ENCODE measurements around the gene KDM2A. TPM values are rescaled to one million over a fixed set of nuclear protein-coding genes. Genes with fewer than 3 reads are reported as not detected.

The KDM2A gene
- total RNA-seq, 1 donor from 2014 or later: 38.4 TPM

- TF ChIP-seq, protein P1, sequence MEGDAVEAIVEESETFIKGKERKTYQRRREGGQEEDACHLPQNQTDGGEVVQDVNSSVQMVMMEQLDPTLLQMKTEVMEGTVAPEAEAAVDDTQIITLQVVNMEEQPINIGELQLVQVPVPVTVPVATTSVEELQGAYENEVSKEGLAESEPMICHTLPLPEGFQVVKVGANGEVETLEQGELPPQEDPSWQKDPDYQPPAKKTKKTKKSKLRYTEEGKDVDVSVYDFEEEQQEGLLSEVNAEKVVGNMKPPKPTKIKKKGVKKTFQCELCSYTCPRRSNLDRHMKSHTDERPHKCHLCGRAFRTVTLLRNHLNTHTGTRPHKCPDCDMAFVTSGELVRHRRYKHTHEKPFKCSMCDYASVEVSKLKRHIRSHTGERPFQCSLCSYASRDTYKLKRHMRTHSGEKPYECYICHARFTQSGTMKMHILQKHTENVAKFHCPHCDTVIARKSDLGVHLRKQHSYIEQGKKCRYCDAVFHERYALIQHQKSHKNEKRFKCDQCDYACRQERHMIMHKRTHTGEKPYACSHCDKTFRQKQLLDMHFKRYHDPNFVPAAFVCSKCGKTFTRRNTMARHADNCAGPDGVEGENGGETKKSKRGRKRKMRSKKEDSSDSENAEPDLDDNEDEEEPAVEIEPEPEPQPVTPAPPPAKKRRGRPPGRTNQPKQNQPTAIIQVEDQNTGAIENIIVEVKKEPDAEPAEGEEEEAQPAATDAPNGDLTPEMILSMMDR (IDR thresholded peaks at IDR 0.05; ENCODE audit: insufficient read depth, low read length, severe bottlenecking): no peak
- no peaks in the 10 kb centered on the region for H3K27me3 ChIP-seq (ENCODE audit: control insufficient read depth, insufficient read depth, low read length)
- H3K36me3 ChIP-seq (ENCODE audit: control insufficient read depth, insufficient read depth, low read length): peaks cover 19% of the 10 kb centered on the region
- no peak for FAIRE-seq
- DNase-seq (ENCODE audit: low read depth): no peak
- H3K4me3 ChIP-seq (ENCODE audit: low read depth, low read length): no peak overlapping the region
These were observed 173.6 kb downstream of the KDM2A start for GRCh38 chr11:67292671-67293070.

GRCh38 chr11:67293090-67293489, 174.0 kb downstream of the KDM2A start:
- peaks cover 19% of the 10 kb centered on the region for H3K36me3 ChIP-seq (ENCODE audit: control insufficient read depth, insufficient read depth, low read length)

GRCh38 chr11:67295846-67296245, 176.8 kb downstream of the KDM2A start:
- peaks cover 29% of the 10 kb centered on the region for H3K36me3 ChIP-seq (ENCODE audit: control insufficient read depth, insufficient read depth, low read length)
- no peak for FAIRE-seq
- TF ChIP-seq, protein P1 (IDR thresholded peaks at IDR 0.05; ENCODE audit: insufficient read depth, low read length, severe bottlenecking): no peak
- H3K4me3 ChIP-seq (ENCODE audit: low read depth, low read length): no peak overlapping the region
- DNase-seq (ENCODE audit: low read depth): no peak
- no peaks in the 10 kb centered on the region for H3K27me3 ChIP-seq (ENCODE audit: control insufficient read depth, insufficient read depth, low read length)

More at GRCh38 chr11:67293090-67293489, 174.0 kb downstream of the KDM2A start:
- DNase-seq (ENCODE audit: low read depth) (peak; percentile 99), FAIRE-seq (no peak)
- no peaks in the 10 kb centered on the region for H3K27me3 ChIP-seq (ENCODE audit: control insufficient read depth, insufficient read depth, low read length)
- TF ChIP-seq, protein P1 (IDR thresholded peaks at IDR 0.05; ENCODE audit: insufficient read depth, low read length, severe bottlenecking): no peak
- H3K4me3 ChIP-seq (ENCODE audit: low read depth, low read length): no peak overlapping the region

GRCh38 chr11:67298786-67299185, 179.7 kb downstream of the KDM2A start:
- no peak for FAIRE-seq
- DNase-seq (ENCODE audit: low read depth): no peak
- no peaks in the 10 kb centered on the region for H3K27me3 ChIP-seq (ENCODE audit: control insufficient read depth, insufficient read depth, low read length)
- H3K36me3 ChIP-seq (ENCODE audit: control insufficient read depth, insufficient read depth, low read length): peaks cover 21% of the 10 kb centered on the region
- TF ChIP-seq, protein P1 (IDR thresholded peaks at IDR 0.05; ENCODE audit: insufficient read depth, low read length, severe bottlenecking): no peak
- no peak overlapping the region for H3K4me3 ChIP-seq (ENCODE audit: low read depth, low read length)

DNA sequence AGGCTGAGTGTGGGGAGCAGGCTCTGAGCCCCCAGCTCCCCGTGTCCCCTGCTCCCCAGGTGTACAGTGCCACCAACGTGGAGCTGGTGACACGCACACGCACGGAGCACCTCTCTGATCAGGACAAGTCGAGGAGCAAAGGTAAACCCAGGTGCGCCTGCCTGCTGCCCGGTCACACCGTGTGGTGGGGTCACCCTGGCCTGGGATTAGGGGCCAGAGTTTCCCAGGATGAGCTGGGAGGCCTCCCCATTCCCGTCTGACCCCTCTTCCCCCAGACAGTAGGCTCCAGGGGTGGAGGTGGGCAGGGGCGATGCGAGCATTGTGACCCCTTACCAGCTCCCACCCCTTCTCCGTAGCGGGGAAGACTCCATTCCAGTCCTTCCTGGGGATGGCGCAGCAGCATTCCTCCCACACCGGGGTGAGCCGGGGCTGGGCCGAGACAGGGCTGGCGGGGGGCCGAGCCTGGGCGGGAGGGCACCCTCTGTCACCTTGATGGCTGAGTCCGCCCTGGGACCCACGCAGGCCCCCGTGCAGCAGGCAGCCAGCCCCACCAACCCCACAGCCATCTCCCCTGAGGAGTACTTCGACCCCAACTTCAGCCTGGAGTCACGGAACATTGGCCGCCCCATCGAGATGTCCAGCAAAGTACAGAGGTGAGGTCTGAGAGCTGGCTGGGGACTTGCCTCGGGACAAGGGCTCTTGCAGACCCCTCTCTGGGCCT, 180.6 kb downstream of the KDM2A start:
- no peaks in the 10 kb centered on the region for H3K27me3 ChIP-seq (ENCODE audit: control insufficient read depth, insufficient read depth, low read length)
- FAIRE-seq (no peak), DNase-seq (ENCODE audit: low read depth) (no peak)
- peaks cover 20% of the 10 kb centered on the region for H3K36me3 ChIP-seq (ENCODE audit: control insufficient read depth, insufficient read depth, low read length)
- H3K4me3 ChIP-seq (ENCODE audit: low read depth, low read length): no peak overlapping the region
- TF ChIP-seq, protein P1 (IDR thresholded peaks at IDR 0.05; ENCODE audit: insufficient read depth, low read length, severe bottlenecking): no peak
